Keratinocyte (primary cell): ENCODE results near the gene BRD3OS.

Experiments used
- CTCF ChIP-seq, 3 experiments: IDR thresholded peaks in 1 of 3; conservative IDR thresholded peaks in 1 of 3; optimal IDR thresholded peaks in 1 of 3; 2 replicates in 2 of 3; 3 replicates in 1 of 3; pipeline versions ENCODE3 to v1.5.1; 2011; ENCODE audit warnings: low read length in 3 of 3, mild to moderate bottlenecking in 3 of 3, moderate library complexity in 2 of 3, control low read depth in 1 of 3, inconsistent platforms in 1 of 3; ENCODE audit not compliant: insufficient read depth in 2 of 3; ENCODE audit errors: extremely low read depth in 1 of 3
- EZH2 ChIP-seq: IDR thresholded peaks from one replicate; pipeline ENCODE4 v1.6.1; 2012; ENCODE audit warnings: inconsistent platforms, mild to moderate bottlenecking, low read length, moderate library complexity

GRCh38 chr9:134068744-134069479 is 43.6 kb downstream of the BRD3OS start:
- TF ChIP-seq EZH2 = no peak
- TF ChIP-seq CTCF (optimal IDR thresholded peaks at IDR 0.05 in 1 of 3, IDR thresholded peaks at IDR 0.05 in 1 of 3, conservative IDR thresholded peaks at IDR 0.05 in 1 of 3; ENCODE audit: extremely low read depth in 1 of 3, insufficient read depth in 2 of 3, low read length in 3 of 3) = no peak
